ENCODE data around the gene HPSE2.

DNA sequence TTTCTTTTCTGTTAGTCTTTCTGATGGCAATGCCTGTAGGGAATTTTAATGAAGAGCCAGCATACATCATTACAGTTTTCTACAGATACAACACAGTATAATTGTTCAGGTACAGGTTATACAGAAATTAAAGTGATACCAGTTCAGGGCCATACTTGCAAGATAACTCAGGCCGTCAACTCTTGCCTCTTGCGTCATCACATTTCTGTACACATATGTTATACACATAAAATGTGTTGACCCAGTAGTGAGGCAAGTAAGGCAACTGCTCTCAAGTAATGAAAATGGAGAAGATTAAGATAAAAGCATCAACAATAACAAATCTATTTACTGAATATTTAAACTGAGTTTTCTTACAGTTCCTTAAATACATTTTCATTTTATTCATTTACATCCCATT, 317.8 kb downstream of the HPSE2 start:
- TF ChIP-seq POLR2A (IDR thresholded peaks at IDR 0.05), result no peak
- TF ChIP-seq CTCF (IDR thresholded peaks at IDR 0.05 in 4 of 5, conservative IDR thresholded peaks at IDR 0.05 in 1 of 5), result no peak

All from gastrocnemius medialis (tissue), 4 donors.